ENCODE results near the gene PRKCE. TPM values are rescaled to one million over a fixed set of nuclear protein-coding genes. Genes with fewer than 3 reads are reported as not detected.

Gene PRKCE
- total RNA-seq, 1 experiment from 2014 or later: 14.8 TPM

GRCh38 chr2:46032161-46032813 is 380.8 kb downstream of the PRKCE start:
- no peaks in the 10 kb centered on the region for H3K36me3 ChIP-seq (ENCODE audit: control insufficient read depth in 1 of 2, insufficient read depth in 2 of 2, low read length in 2 of 2)
- H3K9ac ChIP-seq (ENCODE audit: low read length): no peak overlapping the region
- no peaks in the 10 kb centered on the region for H4K20me1 ChIP-seq (ENCODE audit: insufficient read depth)
- CTCF ChIA-PET: no interaction called here
- BruUV-seq (replicated peaks): no TSS peak
- no peak overlapping the region for H3K4me3 ChIP-seq (replicated peaks in 1 of 2; ENCODE audit: low read depth in 1 of 2, low read length in 2 of 2)
- H3K4me2 ChIP-seq (ENCODE audit: low read length): no peak overlapping the region
- no peaks in the 10 kb centered on the region for H3K9me3 ChIP-seq (ENCODE audit: control insufficient read depth in 1 of 2, insufficient read depth in 1 of 2, low read depth in 1 of 2, low read length in 2 of 2)
- peaks cover 0 to 3% of the 10 kb centered on the region in 2 experiments; a peak in 1 of 4 replicates for H3K4me1 ChIP-seq (ENCODE audit: control insufficient read depth in 1 of 2, insufficient read depth in 2 of 2, low read length in 2 of 2)
- H3K9me2 ChIP-seq (ENCODE audit: insufficient read depth): no peaks in the 10 kb centered on the region
- H2AFZ ChIP-seq (ENCODE audit: low read depth, low read length, poor library complexity, severe bottlenecking): no peak overlapping the region
- intact Hi-C loops (cut with micrococcal nuclease): no loop called here
- POLR2A ChIA-PET: no interaction called here
- TF ChIP-seq ZFX (IDR thresholded peaks at IDR 0.05): no peak
- no peak for TF ChIP-seq RAD21 (IDR thresholded peaks at IDR 0.05; ENCODE audit: low read depth)
- no peak for TF ChIP-seq FOSL1 (IDR thresholded peaks at IDR 0.05; ENCODE audit: low read depth)
- TF ChIP-seq TCF7L2 (IDR thresholded peaks at IDR 0.05; ENCODE audit: borderline replicate concordance, extremely low read depth, insufficient read depth, insufficient read length): no peak
- no peak for TF ChIP-seq SRF (IDR thresholded peaks at IDR 0.05; ENCODE audit: low read depth)
- no peak for TF ChIP-seq YY1 (IDR thresholded peaks at IDR 0.05; ENCODE audit: extremely low read depth, insufficient replicate concordance, low read depth, low read length)
- TF ChIP-seq EZH2 (IDR thresholded peaks at IDR 0.05): no peak
- TF ChIP-seq CTCF (IDR thresholded peaks at IDR 0.05 in 2 of 3, conservative IDR thresholded peaks at IDR 0.05 in 1 of 3; ENCODE audit: borderline replicate concordance in 1 of 3, insufficient read depth in 1 of 3, low read depth in 2 of 3, low read length in 2 of 3): no peak
- no peak for TF ChIP-seq EGR1 (IDR thresholded peaks at IDR 0.05; ENCODE audit: low read depth)
- TF ChIP-seq ELF1 (IDR thresholded peaks at IDR 0.05; ENCODE audit: borderline replicate concordance, low read depth): no peak
- TF ChIP-seq ZBTB33 (IDR thresholded peaks at IDR 0.05; ENCODE audit: extremely low read depth, insufficient replicate concordance, low read length): no peak
- TF ChIP-seq ATF3 (IDR thresholded peaks at IDR 0.05): no peak
- TF ChIP-seq EZH2phosphoT487 (IDR thresholded peaks at IDR 0.05; ENCODE audit: borderline replicate concordance): no peak
- no peaks in the 10 kb centered on the region for H3K27me3 ChIP-seq (ENCODE audit: insufficient read depth, low read length)
- ATAC-seq: no peak
- no peak for DNase-seq (ENCODE audit: low read depth, low spot score)
- RAD21 ChIA-PET (ENCODE audit: low non-redundant PET in 1 of 2, low total read pairs in 2 of 2, uncharacterized antibody in 2 of 2, unreplicated experiment in 2 of 2): no interaction called here
- H3K79me2 ChIP-seq (ENCODE audit: insufficient read depth, low read length): no peaks in the 10 kb centered on the region
- no peak overlapping the region for H3K27ac ChIP-seq (ENCODE audit: low read depth, low read length)
